ENCODE results near the gene RGS7BP.
"Not testable (repeated sequence)": the region's sequence is repeated elsewhere in the genome, so short reads cannot be mapped to it uniquely, and the experiment has no call there.

The RGS7BP gene

GRCh38 chr5:64558641-64559040, 52.8 kb downstream of the RGS7BP start:
- not testable (repeated sequence) for DNase-seq (ENCODE audit: low spot score)

GRCh38 chr5:64566310-64566916, 60.6 kb downstream of the RGS7BP start:
- DNase-seq (ENCODE audit: low spot score) = no peak

GRCh38 chr5:64569858-64570257, 64.0 kb downstream of the RGS7BP start:
- DNase-seq (ENCODE audit: low spot score) = no peak

GRCh38 chr5:64570395-64570996, 64.7 kb downstream of the RGS7BP start:
- no peak for DNase-seq (ENCODE audit: low spot score)

- no peak for DNase-seq (ENCODE audit: low spot score)
Observed at GRCh38 chr5:64575561-64575960, 69.7 kb downstream of the RGS7BP start.

GRCh38 chr5:64576250-64576649, 70.4 kb downstream of the RGS7BP start:
- DNase-seq (ENCODE audit: low spot score) = no peak

GRCh38 chr5:64585646-64586045, 79.8 kb downstream of the RGS7BP start:
- DNase-seq (ENCODE audit: low spot score) = no peak

GRCh38 chr5:64587370-64587769, 81.6 kb downstream of the RGS7BP start:
- DNase-seq (ENCODE audit: low spot score) = no peak

- DNase-seq (ENCODE audit: low spot score) = no peak
Observed at GRCh38 chr5:64592730-64593341, 87.0 kb downstream of the RGS7BP start.

GRCh38 chr5:64594025-64594424, 88.2 kb downstream of the RGS7BP start:
- no peak for DNase-seq (ENCODE audit: low spot score)

GRCh38 chr5:64594601-64595000, 88.8 kb downstream of the RGS7BP start:
- no peak for DNase-seq (ENCODE audit: low spot score)

- DNase-seq (ENCODE audit: low spot score) = no peak
Observed at GRCh38 chr5:64595031-64595855, 89.4 kb downstream of the RGS7BP start.

GRCh38 chr5:64599226-64599625, 93.4 kb downstream of the RGS7BP start:
- no peak for DNase-seq (ENCODE audit: low spot score)

- DNase-seq (ENCODE audit: low spot score) = no peak
Observed at GRCh38 chr5:64603676-64604075, 97.9 kb downstream of the RGS7BP start.

GRCh38 chr5:64606926-64607325, 101.1 kb downstream of the RGS7BP start:
- DNase-seq (ENCODE audit: low spot score) = no peak

- DNase-seq (ENCODE audit: low spot score) = no peak
Observed at GRCh38 chr5:64612344-64612961, 106.6 kb downstream of the RGS7BP start.

GRCh38 chr5:64615895-64616294, 110.1 kb downstream of the RGS7BP start:
- no peak for DNase-seq (ENCODE audit: low spot score)

- DNase-seq (ENCODE audit: low spot score) = no peak
Observed at GRCh38 chr5:64619609-64620008, 113.8 kb downstream of the RGS7BP start.

GRCh38 chr5:64622991-64623390, 117.2 kb downstream of the RGS7BP start:
- no peak for DNase-seq (ENCODE audit: low spot score)

GRCh38 chr5:64625678-64626077, 119.9 kb downstream of the RGS7BP start:
- DNase-seq (ENCODE audit: low spot score) = no peak

GRCh38 chr5:64628901-64629300, 123.1 kb downstream of the RGS7BP start:
- no peak for DNase-seq (ENCODE audit: low spot score)

- no peak for DNase-seq (ENCODE audit: low spot score)
Observed at GRCh38 chr5:64629841-64630240, 124.0 kb downstream of the RGS7BP start.

Measured in hematopoietic multipotent progenitor cell treated with erythropoietin and hydrocortisone succinate and interleukin-3 and kit ligand, for 15 days (in vitro differentiated cells).